GM10847 (cell line): ENCODE data around the gene RBM28.

Experiments used
- POLR2A ChIP-seq: IDR thresholded peaks from 2 replicates; pipeline ENCODE4 v1.6.1; 2011; ENCODE audit not compliant: insufficient read length; ENCODE audit errors: extremely low read depth

The RBM28 gene

GRCh38 chr7:128323459-128324367, 20.0 kb downstream of the RBM28 start:
- no peak for TF ChIP-seq POLR2A

DNA sequence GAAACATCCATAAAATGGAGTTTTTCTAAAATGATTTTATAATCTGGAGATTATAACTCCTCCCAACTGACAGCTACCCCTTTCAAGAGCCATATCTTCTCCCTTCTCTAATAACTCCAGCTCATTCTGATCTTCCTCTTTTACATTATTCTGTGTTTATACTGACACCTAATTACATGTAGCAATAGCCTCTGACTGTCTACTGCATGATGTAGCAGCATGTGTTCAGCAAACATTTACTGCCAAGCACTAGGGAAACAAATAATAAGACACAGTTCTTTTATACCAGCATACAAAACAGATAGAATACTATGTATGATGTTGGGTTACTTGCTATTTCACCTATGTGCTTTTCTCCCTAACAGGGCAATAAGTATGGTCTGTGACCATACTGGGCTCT, 20.7 kb downstream of the RBM28 start:
- TF ChIP-seq POLR2A, result no peak

GRCh38 chr7:128322040-128322643, 21.6 kb downstream of the RBM28 start:
- no peak for TF ChIP-seq POLR2A

GRCh38 chr7:128321044-128321422, 22.7 kb downstream of the RBM28 start:
- no peak for TF ChIP-seq POLR2A

- no peak for TF ChIP-seq POLR2A
Measured at GRCh38 chr7:128318691-128319090, 25.0 kb downstream of the RBM28 start.

- no peak for TF ChIP-seq POLR2A
Measured at GRCh38 chr7:128311013-128311412, 32.7 kb downstream of the RBM28 start.

DNA sequence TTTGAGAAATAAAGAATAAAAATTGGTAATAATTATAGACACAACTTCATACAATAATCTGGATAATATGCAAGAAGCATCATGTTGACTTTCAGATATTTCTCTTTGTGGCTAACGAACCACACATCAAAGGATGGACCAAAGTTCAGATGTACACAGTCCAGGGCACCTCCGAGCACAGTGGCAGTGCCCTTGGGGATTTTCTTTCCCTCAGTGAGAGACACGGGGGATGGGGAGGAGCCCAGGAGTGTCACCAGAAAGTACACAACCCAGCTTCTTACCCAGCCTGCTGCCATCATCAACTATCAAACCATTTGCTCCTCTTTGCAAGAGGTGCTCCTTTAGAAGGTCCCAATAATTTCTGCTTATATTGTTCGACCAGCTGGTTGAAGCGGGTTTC, 33.2 kb downstream of the RBM28 start:
- TF ChIP-seq POLR2A, result no peak

DNA sequence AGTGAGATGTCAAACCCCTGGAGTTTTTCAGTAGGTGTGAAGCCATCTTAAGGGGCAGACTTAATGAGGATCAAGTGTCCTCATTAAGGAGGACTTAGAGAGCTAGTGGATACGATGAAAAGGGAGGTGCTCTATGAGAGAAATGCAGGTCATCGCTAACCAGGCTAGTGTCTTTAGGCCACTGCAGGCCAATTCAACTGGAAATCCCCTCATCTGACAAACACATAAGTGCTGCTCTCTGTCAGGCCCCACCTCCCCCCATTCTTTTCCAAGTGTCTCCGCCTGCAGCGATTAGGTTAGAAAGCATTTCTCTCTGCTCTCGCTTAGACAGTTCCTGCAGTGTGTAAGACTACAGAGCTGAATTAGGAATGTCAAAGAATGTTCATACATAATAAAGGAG, 33.7 kb downstream of the RBM28 start:
- no peak for TF ChIP-seq POLR2A

GRCh38 chr7:128309124-128309523, 34.6 kb downstream of the RBM28 start:
- no peak for TF ChIP-seq POLR2A

DNA sequence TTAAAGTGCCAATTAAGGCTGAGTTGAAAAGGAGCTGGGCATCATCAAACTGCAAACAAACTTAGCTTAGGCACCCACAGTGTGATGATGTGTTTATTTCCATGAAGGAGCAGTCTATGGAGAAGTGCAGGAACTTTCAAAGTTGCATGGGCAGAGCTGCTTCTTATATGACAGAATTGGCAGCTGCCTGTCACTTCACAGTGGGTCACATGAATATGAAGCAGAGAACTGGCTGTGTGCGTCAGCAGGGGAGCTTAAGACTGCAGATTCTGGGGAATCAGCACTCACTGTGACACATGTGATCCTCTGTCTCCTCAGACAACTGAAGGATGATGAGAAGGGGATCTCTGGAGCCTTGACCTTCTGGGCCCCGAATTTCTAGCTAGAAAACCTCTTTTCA, 36.6 kb downstream of the RBM28 start:
- TF ChIP-seq POLR2A, result no peak

DNA sequence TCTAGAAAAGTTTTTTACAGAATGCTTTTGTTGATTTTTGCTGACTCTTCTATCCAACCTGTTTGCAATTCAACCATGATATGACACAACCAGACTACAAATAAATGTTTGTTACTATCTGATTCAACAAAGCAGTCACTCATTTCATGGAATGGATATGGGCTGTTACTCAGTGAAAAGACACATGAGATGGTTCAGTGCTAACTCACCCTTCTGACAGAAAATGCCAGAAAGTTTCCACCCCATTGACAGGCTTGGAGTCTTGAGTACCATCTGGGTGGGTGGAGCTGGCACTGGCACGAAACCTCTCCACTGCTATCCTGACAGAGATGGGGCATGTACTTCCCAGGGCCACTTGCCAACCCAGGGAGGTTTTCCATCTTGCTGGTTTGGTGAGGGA, 39.5 kb downstream of the RBM28 start:
- TF ChIP-seq POLR2A, result no peak

DNA sequence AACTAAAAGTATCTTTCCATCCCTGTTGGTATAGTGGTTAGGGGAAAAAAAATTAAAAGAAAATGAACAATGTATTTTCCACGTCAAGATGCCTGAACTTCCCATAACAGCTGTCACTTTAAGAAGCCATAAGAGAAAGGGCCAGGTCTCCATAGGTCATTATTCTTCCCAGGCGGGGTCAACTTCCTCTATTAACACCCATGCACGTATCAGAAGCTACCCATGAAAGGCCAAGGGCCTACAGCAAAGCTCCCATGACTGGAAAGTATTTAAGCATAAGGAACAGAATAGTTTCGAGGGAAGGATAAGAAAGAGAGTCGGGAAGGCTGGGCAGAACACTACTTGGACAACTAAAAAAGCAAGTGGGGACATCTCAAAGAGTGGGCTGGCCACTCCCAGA, 40.1 kb downstream of the RBM28 start:
- no peak for TF ChIP-seq POLR2A

GRCh38 chr7:128303133-128303532, 40.6 kb downstream of the RBM28 start:
- no peak for TF ChIP-seq POLR2A

DNA sequence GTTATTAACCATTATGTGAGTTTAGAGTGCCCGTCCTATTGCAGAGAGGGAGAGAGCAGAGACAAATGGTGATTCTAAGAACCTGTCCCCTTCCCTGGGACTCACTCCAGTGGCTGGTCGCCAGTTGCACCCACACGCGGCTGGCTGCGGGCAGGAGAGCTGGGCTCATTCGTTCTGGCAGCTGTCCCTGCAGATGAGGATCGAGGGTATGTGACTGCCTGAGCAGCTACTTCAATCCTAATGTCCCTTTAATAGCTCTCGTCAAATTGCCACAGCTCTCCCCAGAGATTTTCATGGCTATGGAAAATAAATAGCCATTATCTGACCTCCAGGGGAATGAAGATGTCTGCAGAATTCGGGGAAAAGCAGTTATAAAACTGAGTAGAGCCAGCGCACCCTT, 41.6 kb downstream of the RBM28 start:
- TF ChIP-seq POLR2A, result no peak

DNA sequence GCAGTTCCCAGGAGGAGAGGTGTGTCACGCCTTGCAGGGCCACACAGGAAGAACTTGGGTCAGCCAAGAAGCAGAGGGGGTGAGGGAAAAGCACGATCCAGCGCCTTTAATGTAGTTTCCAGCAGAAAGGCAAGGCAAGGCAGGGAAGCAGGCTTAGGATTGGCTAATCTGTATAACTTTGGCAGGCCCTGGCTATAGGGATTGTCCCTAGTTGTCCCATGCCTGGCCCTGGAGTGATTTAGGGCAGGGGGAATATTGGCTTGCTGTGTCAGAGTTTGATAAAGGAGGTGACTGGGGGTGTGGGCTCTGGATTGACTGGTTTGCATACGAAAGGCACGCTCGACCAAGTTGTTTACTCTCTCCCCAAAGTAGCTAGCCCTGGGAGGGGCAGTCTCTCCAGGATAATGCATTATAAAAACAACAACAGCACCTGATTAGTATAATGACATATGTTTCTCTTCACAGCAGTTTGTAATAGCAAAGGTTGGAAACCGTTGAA, 44.5 kb downstream of the RBM28 start:
- TF ChIP-seq POLR2A, result no peak

DNA sequence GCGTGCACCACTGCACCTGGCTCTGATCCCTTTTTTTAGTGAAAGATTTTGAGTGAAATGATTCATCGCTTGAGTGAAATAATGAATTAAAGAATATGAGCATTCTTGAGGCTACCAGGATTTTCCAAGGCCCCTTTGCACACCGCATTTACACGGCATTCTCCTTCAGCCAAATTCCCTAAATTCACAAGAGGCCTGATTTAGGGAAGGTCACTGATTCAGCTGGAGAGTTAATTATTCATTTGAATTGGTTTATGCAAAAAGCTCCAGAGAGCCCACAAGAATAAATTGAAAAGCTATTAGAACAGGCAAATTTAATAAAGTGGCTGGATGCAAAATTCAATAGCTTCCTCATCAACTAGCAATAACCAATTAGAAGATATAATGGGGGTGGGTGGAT, 56.2 kb downstream of the RBM28 start:
- TF ChIP-seq POLR2A, result no peak

GRCh38 chr7:128284102-128284501, 59.6 kb downstream of the RBM28 start:
- no peak for TF ChIP-seq POLR2A
